ENCODE data around the gene CSN3.

DNA sequence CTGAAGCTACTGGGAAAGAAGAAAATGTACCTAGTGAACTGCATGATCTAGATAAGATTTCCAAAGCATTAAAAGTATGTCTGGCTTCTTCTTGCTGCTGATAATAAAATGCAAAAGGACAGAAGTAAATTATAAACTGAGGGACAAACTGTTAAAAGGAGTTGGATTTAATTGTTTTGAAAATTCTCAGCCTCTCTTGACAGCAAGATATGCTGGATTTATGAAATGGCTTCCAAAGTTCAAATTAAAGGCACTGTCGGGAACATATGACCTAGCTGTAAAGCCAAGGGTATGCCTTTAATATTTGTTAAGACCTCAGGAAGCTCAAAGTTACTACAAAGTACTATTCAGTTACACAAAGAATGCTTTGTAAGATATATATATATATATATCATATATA is 46.3 kb downstream of the CSN3 start:
- TF ChIP-seq, protein P1, sequence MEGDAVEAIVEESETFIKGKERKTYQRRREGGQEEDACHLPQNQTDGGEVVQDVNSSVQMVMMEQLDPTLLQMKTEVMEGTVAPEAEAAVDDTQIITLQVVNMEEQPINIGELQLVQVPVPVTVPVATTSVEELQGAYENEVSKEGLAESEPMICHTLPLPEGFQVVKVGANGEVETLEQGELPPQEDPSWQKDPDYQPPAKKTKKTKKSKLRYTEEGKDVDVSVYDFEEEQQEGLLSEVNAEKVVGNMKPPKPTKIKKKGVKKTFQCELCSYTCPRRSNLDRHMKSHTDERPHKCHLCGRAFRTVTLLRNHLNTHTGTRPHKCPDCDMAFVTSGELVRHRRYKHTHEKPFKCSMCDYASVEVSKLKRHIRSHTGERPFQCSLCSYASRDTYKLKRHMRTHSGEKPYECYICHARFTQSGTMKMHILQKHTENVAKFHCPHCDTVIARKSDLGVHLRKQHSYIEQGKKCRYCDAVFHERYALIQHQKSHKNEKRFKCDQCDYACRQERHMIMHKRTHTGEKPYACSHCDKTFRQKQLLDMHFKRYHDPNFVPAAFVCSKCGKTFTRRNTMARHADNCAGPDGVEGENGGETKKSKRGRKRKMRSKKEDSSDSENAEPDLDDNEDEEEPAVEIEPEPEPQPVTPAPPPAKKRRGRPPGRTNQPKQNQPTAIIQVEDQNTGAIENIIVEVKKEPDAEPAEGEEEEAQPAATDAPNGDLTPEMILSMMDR (IDR thresholded peaks at IDR 0.05) = no peak
- TF ChIP-seq POLR2AphosphoS5 (IDR thresholded peaks at IDR 0.05) = no peak
